H1 (cell line): ENCODE data around the gene RIC8A. TPM values are rescaled to one million over a fixed set of nuclear protein-coding genes. Genes with fewer than 3 reads are reported as not detected.

Source experiments
- CTCF ChIA-PET: fragments of 300-600 bp; sonication (Branson Sonifier 250); formaldehyde crosslinking; loops from one replicate; lab custom pipeline; 2021; ENCODE audit not compliant: partially characterized antibody; lab: Charles Lee
- POLR2A ChIA-PET: fragments of 300-600 bp; sonication (Branson Sonifier 250); formaldehyde crosslinking; loops from one replicate; lab custom pipeline; 2021; ENCODE audit warnings: inconsistent platforms; ENCODE audit not compliant: partially characterized antibody; lab: Charles Lee
- DNase-seq, 2 experiments: peaks; one replicate each; pipeline versions ENCODE4 v3.0.0 to v3.0.0-alpha.2; 2010 to 2022; ENCODE audit warnings: low spot score in 2 of 2, low read depth in 1 of 2, mixed read lengths in 1 of 2
- FAIRE-seq: peaks from 2 replicates; lab custom pipeline; 2011; peaks lifted over from hg19 to GRCh38; lab: Jason Lieb, UNC
- H2AFZ ChIP-seq: 2 replicates; pipeline ENCODE4 v1.8.1; 2012; ENCODE audit warnings: low read length, inconsistent platforms
- H2AK5ac ChIP-seq: 2 replicates; pipeline ENCODE4 v1.6.1; 2013; ENCODE audit warnings: low read depth, low read length
- H2BK120ac ChIP-seq: replicated peaks from 2 replicates; pipeline ENCODE3; 2013; ENCODE audit warnings: low read depth, low read length, inconsistent platforms
- H2BK12ac ChIP-seq: 2 replicates; pipeline ENCODE4 v1.6.1; 2013; ENCODE audit warnings: low read depth, low read length
- H2BK15ac ChIP-seq: 2 replicates; pipeline ENCODE4 v1.6.1; 2013; ENCODE audit warnings: low read length
- H2BK20ac ChIP-seq: 2 replicates; pipeline ENCODE4 v1.6.1; 2013; ENCODE audit warnings: low read length
- H2BK5ac ChIP-seq: 2 replicates; pipeline ENCODE4 v1.6.1; 2013; ENCODE audit warnings: low read depth, low read length
- H3K14ac ChIP-seq: 2 replicates; pipeline ENCODE4 v1.6.1; 2013; ENCODE audit warnings: inconsistent platforms; ENCODE audit not compliant: insufficient read length
- H3K18ac ChIP-seq: 2 replicates; pipeline ENCODE4 v1.6.1; 2013; ENCODE audit warnings: low read length; ENCODE audit errors: extremely low read depth
- H3K23ac ChIP-seq: 2 replicates; pipeline ENCODE4 v1.6.1; 2013; ENCODE audit warnings: inconsistent platforms; ENCODE audit not compliant: insufficient read length
- H3K23me2 ChIP-seq: 2 replicates; pipeline ENCODE4 v1.6.1; 2013; ENCODE audit warnings: low read depth, low read length
- H3K27ac ChIP-seq: 2 replicates; pipeline ENCODE4 v1.6.1; 2011; ENCODE audit warnings: low read depth, low read length, inconsistent platforms
- H3K27me3 ChIP-seq, 4 experiments: replicated peaks in 1 of 4; 1 replicate in 1 of 4; 2 replicates in 3 of 4; pipeline versions ENCODE4 v1.6.1 to v1.8.1; 2011 to 2013; ENCODE audit warnings: low read length in 3 of 4, mild to moderate bottlenecking in 3 of 4, inconsistent platforms in 2 of 4, mixed read lengths in 2 of 4, moderate library complexity in 1 of 4; ENCODE audit not compliant: control insufficient read depth in 3 of 4, insufficient read depth in 3 of 4; ENCODE audit errors: extremely low read depth in 1 of 4
- H3K36me3 ChIP-seq, 4 experiments: 2 replicates each; pipeline versions ENCODE4 v1.6.1 to v1.8.1; 2011 to 2013; ENCODE audit warnings: mild to moderate bottlenecking in 4 of 4, low read length in 3 of 4, moderate library complexity in 2 of 4, control low read depth in 1 of 4, inconsistent platforms in 1 of 4; ENCODE audit not compliant: insufficient read depth in 4 of 4, control insufficient read depth in 2 of 4
- H3K4ac ChIP-seq: replicated peaks from 2 replicates; pipeline ENCODE3; 2013; ENCODE audit warnings: low read length, low read depth, mixed read lengths, inconsistent platforms; ENCODE audit not compliant: insufficient read length
- H3K4me1 ChIP-seq, 4 experiments: replicated peaks in 1 of 4; 1 replicate in 1 of 4; 2 replicates in 3 of 4; pipeline versions ENCODE4 v1.6.1 to v1.8.1; 2011 to 2013; ENCODE audit warnings: low read length in 3 of 4, inconsistent platforms in 2 of 4, mixed read lengths in 1 of 4; ENCODE audit not compliant: insufficient read depth in 4 of 4, control insufficient read depth in 3 of 4
- H3K4me2 ChIP-seq, 2 experiments: 2 replicates each; pipeline versions ENCODE4 v1.6.1 to v1.8.1; 2011 to 2013; ENCODE audit warnings: low read depth in 2 of 2, low read length in 2 of 2, control low read depth in 1 of 2, inconsistent platforms in 1 of 2, mild to moderate bottlenecking in 1 of 2; ENCODE audit not compliant: insufficient read depth in 1 of 2
- H3K4me3 ChIP-seq, 4 experiments: fragments of 200-600, 300-600 bp in 1 of 4; sonication (generic), shearing (Covaris generic), sonication (Bioruptor Twin) in 1 of 4; 2 replicates each; pipeline versions ENCODE4 v1.5.1 to v1.8.1; 2011 to 2016; ENCODE audit warnings: low read length in 4 of 4, low read depth in 3 of 4, control low read depth in 2 of 4, inconsistent platforms in 2 of 4, mild to moderate bottlenecking in 2 of 4, mixed read lengths in 1 of 4, moderate library complexity in 1 of 4; ENCODE audit not compliant: insufficient read depth in 2 of 4; ENCODE audit errors: extremely low read depth in 1 of 4
- H3K56ac ChIP-seq: replicated peaks from 2 replicates; pipeline ENCODE3; 2013; ENCODE audit warnings: low read depth, mild to moderate bottlenecking, mixed read lengths, low read length, inconsistent platforms; ENCODE audit not compliant: insufficient read length
- H3K79me1 ChIP-seq: 2 replicates; pipeline ENCODE4 v1.6.1; 2013; ENCODE audit warnings: low read depth, low read length, control low read depth
- H3K79me2 ChIP-seq, 2 experiments: 2 replicates each; pipeline versions ENCODE4 v1.6.1 to v1.8.1; 2012 to 2013; ENCODE audit warnings: low read length in 2 of 2, mild to moderate bottlenecking in 2 of 2, inconsistent platforms in 1 of 2; ENCODE audit not compliant: insufficient read depth in 2 of 2, control insufficient read depth in 1 of 2
- H3K9ac ChIP-seq, 4 experiments: replicated peaks in 1 of 4; 1 replicate in 1 of 4; 2 replicates in 3 of 4; pipeline versions ENCODE4 v1.6.1 to v1.8.1; 2011 to 2013; ENCODE audit warnings: low read depth in 3 of 4, low read length in 3 of 4, control low read depth in 2 of 4, mild to moderate bottlenecking in 2 of 4, moderate library complexity in 2 of 4, inconsistent platforms in 1 of 4; ENCODE audit errors: extremely low read depth in 1 of 4
- H3K9me3 ChIP-seq, 2 experiments: 2 replicates each; pipeline versions ENCODE4 v1.6.1 to v1.8.1; 2012 to 2013; ENCODE audit warnings: mild to moderate bottlenecking in 2 of 2, moderate library complexity in 2 of 2, control low read depth in 1 of 2, inconsistent platforms in 1 of 2, low read depth in 1 of 2, low read length in 1 of 2, mixed read lengths in 1 of 2; ENCODE audit not compliant: insufficient read depth in 2 of 2
- H4K20me1 ChIP-seq, 2 experiments: replicated peaks in 1 of 2; 2 replicates each; pipeline versions ENCODE3 to v1.8.1; 2011 to 2013; ENCODE audit warnings: inconsistent platforms in 2 of 2, low read length in 2 of 2, mild to moderate bottlenecking in 1 of 2; ENCODE audit not compliant: insufficient read depth in 2 of 2, control insufficient read depth in 1 of 2
- H4K5ac ChIP-seq: 2 replicates; pipeline ENCODE4 v1.6.1; 2013; ENCODE audit warnings: low read length, low read depth, mixed read lengths, inconsistent platforms; ENCODE audit not compliant: insufficient read length
- H4K8ac ChIP-seq: 2 replicates; pipeline ENCODE4 v1.8.0; 2013; ENCODE audit warnings: mild to moderate bottlenecking, moderate library complexity, low read length, inconsistent platforms; ENCODE audit not compliant: insufficient read depth; ENCODE audit errors: extremely low read depth
- H4K91ac ChIP-seq: replicated peaks from 2 replicates; pipeline ENCODE3; 2013; ENCODE audit warnings: low read length, mixed read lengths, inconsistent platforms; ENCODE audit not compliant: insufficient read length
- CBX5 ChIP-seq: fragments of 300-800, 300-1000 bp; sonication (generic); IDR thresholded peaks from 2 replicates; pipeline ENCODE4 v1.7.1; 2016; ENCODE audit warnings: antibody characterized with exemption, low read length, low read depth
- CEBPB ChIP-seq: IDR thresholded peaks from 2 replicates; pipeline ENCODE4 v1.6.1; 2012; ENCODE audit warnings: low read depth, low read length
- PHF8 ChIP-seq: fragments of 200-600 bp; sonication (generic); conservative IDR thresholded peaks from 2 replicates; pipeline ENCODE4 v1.7.1; 2012; ENCODE audit warnings: low read depth, mild to moderate bottlenecking, inconsistent platforms, low read length, moderate library complexity
- RNF2 ChIP-seq: fragments of 200-900, 300-1000 bp; sonication (generic); IDR thresholded peaks from 2 replicates; pipeline ENCODE4 v1.7.1; 2016; ENCODE audit warnings: borderline replicate concordance, low read depth, mild to moderate bottlenecking, antibody characterized with exemption, low read length; ENCODE audit not compliant: poor library complexity, severe bottlenecking; ENCODE audit errors: missing control alignments
- SIRT6 ChIP-seq: IDR thresholded peaks from one replicate; pipeline ENCODE4 v1.7.1; 2012; ENCODE audit warnings: low read length, inconsistent platforms
- SUZ12 ChIP-seq: fragments of 200-600 bp; sonication (generic); IDR thresholded peaks from 2 replicates; pipeline ENCODE4 v1.6.1; 2012; ENCODE audit warnings: mild to moderate bottlenecking, inconsistent platforms, low read length, moderate library complexity, mixed read lengths
- TBP ChIP-seq: IDR thresholded peaks from 2 replicates; pipeline ENCODE4 v1.6.1; 2011; ENCODE audit warnings: low read depth, low read length, improper control_type of control experiment
- WGBS, 2 experiments: shearing (Covaris generic) in 1 of 2; methylation state at CpG; one replicate each; pipeline versions ENCODE4 v1.1.6 to v1.1.7; 2013 to 2015; ENCODE audit warnings: low lambda C conversion rate in 2 of 2, mixed read lengths in 2 of 2, inconsistent platforms in 1 of 2, low coverage in 1 of 2, missing lambda C conversion rate in 1 of 2; ENCODE audit not compliant: insufficient replicate concordance in 2 of 2, insufficient coverage in 1 of 2, insufficient read length in 1 of 2; ENCODE audit errors: extremely low coverage in 1 of 2, missing lambda C conversion rate in 1 of 2; 5-methylcytosine and 5-hydroxymethylcytosine counted together
- polyA plus RNA-seq, 7 experiments: library from polyadenylated mRNA; depleted of rRNA in 3 of 7; stranded (reverse) in 5 of 7; unstranded in 2 of 7; fragments of >200 nt in 5 of 7; fragments of 200-250 nt in 2 of 7; gene quantifications; 1 replicate in 5 of 7; 2 replicates in 1 of 7; 4 replicates in 1 of 7; pipeline versions ENCODE4 v1.2.1 to v1.2.3, GENCODE V29; 2011 to 2013; ENCODE audit warnings: missing spikeins in 2 of 7, mixed read lengths in 2 of 7
- total RNA-seq: library from RNA; stranded (reverse); fragmentation: NEBNext Ultra II Directional; extraction: Animal tissue kit (Norgen Biotek cat#: 25700); gene quantifications from 2 replicates; pipeline ENCODE4 v1.2.1, GENCODE V29; 2021
- TF ChIP-seq, protein P1 (sequence below): IDR thresholded peaks from 2 replicates; pipeline ENCODE4 v1.6.1; 2012; ENCODE audit warnings: inconsistent platforms

The RIC8A gene
- total and polyA plus RNA-seq, 2 of the 8 experiments (the other 6 are each of a cell fraction or from before 2014, with no cell fraction given), result 67.0 to 105 TPM

DNA sequence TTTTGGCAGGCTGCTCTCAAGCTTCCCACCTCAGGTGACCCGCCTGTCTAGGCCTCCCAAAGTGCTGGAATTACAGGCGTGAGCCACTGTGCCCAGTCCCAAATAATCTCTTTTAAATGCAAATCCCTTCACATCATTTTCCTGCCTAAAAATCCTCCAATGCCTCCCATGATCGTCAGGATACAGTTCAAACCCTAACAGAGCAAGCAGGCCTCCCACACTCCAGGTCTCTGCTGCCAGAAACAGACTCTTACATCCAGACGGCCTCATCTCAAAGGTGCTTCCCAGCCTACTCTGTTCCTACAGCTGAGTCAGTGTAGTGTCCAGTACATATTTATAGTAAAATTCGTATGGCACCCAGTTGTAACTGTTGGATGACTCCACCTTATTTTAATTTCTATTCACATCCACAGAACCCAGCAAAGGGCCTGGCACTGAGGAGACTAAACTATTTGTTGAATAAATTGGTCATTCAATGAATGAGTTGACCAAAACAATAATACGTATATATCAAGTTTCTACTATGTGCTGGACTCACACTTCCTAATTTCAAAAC is 20.4 kb downstream of the RIC8A start:
- no peak for FAIRE-seq
- TF ChIP-seq CBX5 (no peak), SUZ12 (no peak), RNF2 (no peak), PHF8 (no peak), SIRT6 (no peak), CEBPB (no peak), TBP (no peak)
- TF ChIP-seq, protein P1, sequence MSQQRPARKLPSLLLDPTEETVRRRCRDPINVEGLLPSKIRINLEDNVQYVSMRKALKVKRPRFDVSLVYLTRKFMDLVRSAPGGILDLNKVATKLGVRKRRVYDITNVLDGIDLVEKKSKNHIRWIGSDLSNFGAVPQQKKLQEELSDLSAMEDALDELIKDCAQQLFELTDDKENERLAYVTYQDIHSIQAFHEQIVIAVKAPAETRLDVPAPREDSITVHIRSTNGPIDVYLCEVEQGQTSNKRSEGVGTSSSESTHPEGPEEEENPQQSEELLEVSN, result no peak

More for the DNA sequence above, 20.4 kb downstream of the RIC8A start:
- Histone ChIP-seq H2AK5ac (no peak overlapping the region), H4K91ac (no peak overlapping the region), H3K36me3 (no peaks in the 10 kb centered on the region; a peak in 3 of 8 replicates), H3K9me3 (no peaks in the 10 kb centered on the region), H3K56ac (no peak overlapping the region), H3K27me3 (no peaks in the 10 kb centered on the region), H3K4me3 (no peak overlapping the region), H3K23me2 (no peaks in the 10 kb centered on the region), H3K14ac (no peak overlapping the region), H4K8ac (no peak overlapping the region), H2AFZ (no peak overlapping the region), H3K4me2 (no peak overlapping the region), H3K9ac (no peak overlapping the region), H3K4ac (no peak overlapping the region), H2BK20ac (no peak overlapping the region), H4K20me1 (no peaks in the 10 kb centered on the region), H4K5ac (no peak overlapping the region), H2BK15ac (no peak overlapping the region), H2BK12ac (no peak overlapping the region), H3K27ac (no peak overlapping the region), H3K79me2 (peaks cover 0 to 7% of the 10 kb centered on the region in 2 experiments; a peak in 1 of 4 replicates), H2BK120ac (no peak overlapping the region), H3K18ac (no peak overlapping the region), H2BK5ac (no peak overlapping the region), H3K23ac (no peak overlapping the region), H3K79me1 (no peaks in the 10 kb centered on the region; the same call in 1 of the 2 replicates), H3K4me1 (no peaks in the 10 kb centered on the region)
- CTCF ChIA-PET, result interaction anchor here (0.8 to 2.2 kb wide), 6 partner anchors 11 to 136 kb away, joined by 3 to 11 read pairs (median 3); no protein-coding TSS in a partner anchor
- DNase-seq, result no peak
- WGBS, 2 experiments, result 85% methylated on average over 6 of the region's 6 CpGs; no CpG with 5 or more reads in 1 of the 2 experiments
- POLR2A ChIA-PET, result interaction anchor here (1.0 to 9.7 kb wide), 2 partner anchors 12 to 54 kb away, joined by 3 to 99 read pairs; no protein-coding TSS in a partner anchor
